ENCODE measurements around the gene FRMD3.
A peak's percentile ranks its signal among the peaks of the same experiment; 100 is the strongest.

FRMD3 gene

DNA sequence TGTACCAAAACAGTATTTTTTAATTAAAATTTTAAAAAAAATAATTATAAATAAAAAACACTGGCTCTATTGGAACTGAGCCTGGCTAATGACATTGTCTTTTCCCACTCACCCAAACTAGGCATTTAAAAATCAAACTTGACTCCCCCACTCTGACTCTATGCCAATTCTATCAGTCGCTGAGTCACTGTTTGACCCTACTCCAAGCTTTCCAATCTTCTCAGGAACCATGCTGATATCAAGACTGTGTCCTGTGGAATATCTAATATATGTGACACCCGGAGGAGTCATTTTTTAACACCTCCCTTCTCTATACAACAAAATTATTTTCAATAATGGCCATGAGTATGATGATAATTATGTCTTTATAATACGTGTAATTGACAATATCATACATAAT, 303.7 kb downstream of the FRMD3 start:
- no peak for DNase-seq (ENCODE audit: low spot score)

DNA sequence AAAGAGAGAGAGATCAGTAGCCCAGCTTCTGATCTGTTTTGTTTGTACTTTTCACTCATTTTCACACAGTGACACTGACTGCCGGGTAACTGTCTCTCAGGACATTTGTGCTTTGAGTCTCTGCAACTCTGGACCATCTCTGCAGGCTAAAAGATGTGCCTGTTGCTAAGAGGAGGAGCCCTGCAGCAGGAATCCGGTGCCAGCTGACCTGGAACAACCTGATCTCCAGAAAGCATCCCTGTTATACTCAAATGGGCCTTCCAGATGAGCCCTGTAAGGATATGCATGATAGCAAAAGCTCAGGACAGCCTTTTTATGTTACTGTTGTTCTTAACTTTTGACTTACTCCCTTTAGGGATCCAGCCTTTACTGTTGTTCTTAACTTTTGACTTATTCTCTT, 304.6 kb downstream of the FRMD3 start:
- no peak for DNase-seq (ENCODE audit: low spot score)

DNA sequence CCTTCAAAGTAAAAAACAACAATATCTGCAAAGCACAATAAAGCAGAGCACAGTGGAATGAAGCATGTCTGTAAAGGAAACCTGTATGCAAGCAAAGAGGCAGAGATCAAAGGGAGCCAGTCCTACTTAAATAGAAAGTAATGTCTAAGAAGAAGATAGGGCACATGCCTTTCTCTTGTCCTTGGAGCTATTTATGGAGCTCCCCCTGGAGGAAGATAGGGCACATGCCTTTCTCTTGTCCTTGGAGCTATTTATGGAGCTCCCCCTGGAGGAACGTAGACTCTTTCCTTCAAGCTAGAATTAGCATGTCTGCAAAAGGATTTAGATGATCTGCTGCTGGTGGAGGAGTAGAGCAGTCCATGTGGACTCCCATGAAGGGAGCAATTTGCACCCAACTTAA, 307.2 kb downstream of the FRMD3 start:
- no peak for DNase-seq (ENCODE audit: low spot score)

- DNase-seq (ENCODE audit: low spot score), result no peak
These were observed 317.5 kb downstream of the FRMD3 start for GRCh38 chr9:83220730-83221129.

GRCh38 chr9:83219924-83220438, 318.2 kb downstream of the FRMD3 start:
- DNase-seq (ENCODE audit: low spot score), result no peak

GRCh38 chr9:83219154-83219923, 318.9 kb downstream of the FRMD3 start:
- peak; percentile 63 for DNase-seq (ENCODE audit: low spot score)

DNA sequence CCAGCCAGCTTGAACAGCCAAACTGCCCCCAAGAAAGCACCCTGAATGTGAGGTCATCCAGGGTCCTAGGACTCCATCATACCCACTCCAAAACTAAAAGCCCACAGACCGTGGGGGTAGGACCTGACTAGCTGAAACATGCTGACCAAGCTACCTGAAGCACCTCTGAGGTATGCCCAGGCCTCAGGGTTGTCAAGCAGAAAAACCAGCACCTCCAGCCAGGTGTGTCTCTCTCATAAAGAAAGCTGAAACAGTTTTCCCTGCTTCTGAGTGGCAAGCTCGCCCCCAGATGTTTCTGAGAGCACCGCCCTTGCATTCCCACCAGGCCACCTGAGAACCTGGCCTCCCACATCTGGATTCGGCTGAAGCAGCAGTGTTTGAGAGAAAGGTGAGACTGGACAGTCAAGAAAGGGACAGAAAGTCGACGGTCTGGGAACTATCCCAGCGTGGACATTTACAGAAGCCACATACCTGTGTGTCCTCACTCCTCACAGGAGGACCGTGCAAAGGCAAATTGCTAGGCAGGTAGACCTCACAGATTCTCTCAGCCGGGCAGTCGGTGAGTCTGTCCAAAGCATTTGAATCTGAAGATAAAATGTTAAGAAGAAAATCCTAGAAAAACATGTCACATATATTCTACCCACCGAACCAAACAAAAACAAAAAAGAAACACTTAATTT, 319.6 kb downstream of the FRMD3 start:
- no peak for DNase-seq (ENCODE audit: low spot score)

GRCh38 chr9:83209188-83209731, 328.9 kb downstream of the FRMD3 start:
- no peak for DNase-seq (ENCODE audit: low spot score)

- no peak for DNase-seq (ENCODE audit: low spot score)
These were observed 329.9 kb downstream of the FRMD3 start for GRCh38 chr9:83208065-83208850.

GRCh38 chr9:83204047-83204446, 334.2 kb downstream of the FRMD3 start:
- DNase-seq (ENCODE audit: low spot score), result no peak

DNA sequence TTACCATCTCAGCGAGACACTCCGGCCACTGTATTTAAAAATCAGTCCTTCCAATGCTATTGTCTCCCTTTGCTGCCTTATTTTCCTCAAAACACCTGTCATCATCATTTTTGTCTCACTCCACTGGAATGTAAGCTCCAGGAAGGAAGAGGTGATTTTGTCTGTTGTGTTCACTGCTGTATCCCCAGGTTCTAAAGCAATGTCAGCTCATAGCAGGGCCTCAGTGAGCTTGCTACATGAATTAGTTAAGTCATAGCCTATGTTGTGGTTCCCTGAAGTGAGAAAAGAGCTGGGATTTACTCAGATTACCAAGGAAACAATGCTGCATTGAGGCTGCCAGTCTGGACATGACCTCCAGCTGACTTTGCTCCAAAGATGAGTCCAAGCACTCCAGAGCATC, 337.7 kb downstream of the FRMD3 start:
- no peak for DNase-seq (ENCODE audit: low spot score)

- no peak for DNase-seq (ENCODE audit: low spot score)
These were observed 338.4 kb downstream of the FRMD3 start for GRCh38 chr9:83199832-83200231.

- peak; percentile 79 for DNase-seq (ENCODE audit: low spot score)
These were observed 339.0 kb downstream of the FRMD3 start for GRCh38 chr9:83199240-83199639.

DNA sequence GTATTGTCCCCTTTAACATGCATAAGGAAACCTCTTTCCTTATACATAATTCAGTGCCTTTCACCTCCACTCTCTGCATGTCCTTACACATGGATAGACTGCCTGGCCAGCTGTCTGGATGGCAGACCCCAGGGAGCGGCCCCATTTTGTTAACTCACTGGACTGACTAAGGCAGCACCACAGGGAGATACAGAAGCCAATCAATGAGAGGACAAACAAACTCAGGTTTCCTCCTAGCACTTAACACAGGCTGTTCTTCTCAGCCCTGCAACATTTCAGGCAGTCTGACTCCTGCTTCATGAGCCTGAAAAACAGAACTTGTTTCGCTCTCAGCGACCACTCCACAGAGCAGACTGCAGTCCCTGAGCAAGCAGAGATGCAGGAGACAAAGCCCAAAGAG, 339.8 kb downstream of the FRMD3 start:
- no peak for DNase-seq (ENCODE audit: low spot score)

GRCh38 chr9:83197591-83197990, 340.6 kb downstream of the FRMD3 start:
- DNase-seq (ENCODE audit: low spot score), result no peak

DNA sequence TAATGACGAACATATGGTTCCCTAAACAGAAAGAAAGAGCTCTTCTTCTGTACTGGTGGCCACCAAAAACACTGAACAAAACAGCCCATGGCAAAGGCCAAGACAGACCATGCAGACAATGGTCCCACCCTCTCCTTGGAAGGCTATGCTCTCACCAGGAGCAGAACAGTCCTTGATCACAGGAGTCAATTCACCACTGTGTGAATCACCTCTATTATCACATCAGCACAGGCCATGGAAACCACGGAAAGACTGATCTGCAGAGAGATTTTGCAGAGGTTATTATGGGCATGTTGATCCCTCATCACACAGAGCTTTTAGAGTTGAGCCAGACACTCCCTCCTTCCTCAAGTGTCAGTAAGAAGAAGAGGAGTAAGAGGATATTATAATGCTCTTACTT, 341.3 kb downstream of the FRMD3 start:
- no peak for DNase-seq (ENCODE audit: low spot score)

All from pons (tissue), 1 donor.